Measurements from ENCODE around the gene SMIM41. TPM values are rescaled to one million over a fixed set of nuclear protein-coding genes. Genes with fewer than 3 reads are reported as not detected.

SMIM41 gene
- total and polyA plus RNA-seq, 12 donors = 0.19 to 0.52 (median 0.27) TPM; not detected in 8

DNA sequence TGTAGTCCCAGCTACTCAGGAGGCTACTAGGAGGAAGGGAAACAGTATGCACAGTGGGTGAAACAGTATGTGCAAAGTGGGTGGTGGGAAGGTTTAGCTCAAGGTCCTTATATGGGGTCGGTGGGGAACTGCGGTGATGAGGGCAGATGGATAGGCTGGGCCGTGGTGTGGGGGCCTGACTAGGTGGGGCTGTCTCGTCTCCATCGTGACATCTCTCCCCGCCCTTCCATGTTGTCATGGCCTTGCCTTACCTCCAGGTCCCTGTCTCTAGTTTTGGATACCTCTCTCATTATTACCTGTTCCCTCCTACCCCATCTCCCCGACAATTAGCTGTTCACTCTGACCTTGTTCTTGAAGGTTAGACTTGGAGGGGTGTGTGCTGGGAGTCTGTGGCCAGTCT lies 32.6 kb upstream of the SMIM41 start:
- peaks cover 52 to 97% (median 84%) of the 10 kb centered on the region in 9 donors for H3K4me1 ChIP-seq
- no peak overlapping the region for H3K4me3 ChIP-seq

DNA sequence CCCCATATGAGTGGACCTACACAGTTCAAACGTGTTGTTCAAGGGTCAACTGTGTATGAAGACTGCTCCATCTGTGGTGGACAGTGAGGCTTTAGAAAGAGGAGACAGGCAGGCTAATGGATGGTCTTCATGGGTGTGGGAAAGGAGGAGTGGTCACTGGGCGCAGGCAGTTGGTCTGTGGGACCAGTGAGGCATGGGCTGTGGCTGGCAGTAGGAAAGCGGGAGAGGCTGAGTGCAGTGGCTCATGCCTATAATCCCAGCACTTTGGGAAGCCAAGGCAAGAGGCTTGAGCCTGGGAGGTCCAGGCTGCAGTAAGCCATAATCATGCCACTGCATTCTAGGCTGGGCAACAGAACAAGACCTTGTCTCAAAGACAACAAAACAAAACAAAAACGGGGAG lies 30.2 kb upstream of the SMIM41 start:
- TF ChIP-seq, protein P1, sequence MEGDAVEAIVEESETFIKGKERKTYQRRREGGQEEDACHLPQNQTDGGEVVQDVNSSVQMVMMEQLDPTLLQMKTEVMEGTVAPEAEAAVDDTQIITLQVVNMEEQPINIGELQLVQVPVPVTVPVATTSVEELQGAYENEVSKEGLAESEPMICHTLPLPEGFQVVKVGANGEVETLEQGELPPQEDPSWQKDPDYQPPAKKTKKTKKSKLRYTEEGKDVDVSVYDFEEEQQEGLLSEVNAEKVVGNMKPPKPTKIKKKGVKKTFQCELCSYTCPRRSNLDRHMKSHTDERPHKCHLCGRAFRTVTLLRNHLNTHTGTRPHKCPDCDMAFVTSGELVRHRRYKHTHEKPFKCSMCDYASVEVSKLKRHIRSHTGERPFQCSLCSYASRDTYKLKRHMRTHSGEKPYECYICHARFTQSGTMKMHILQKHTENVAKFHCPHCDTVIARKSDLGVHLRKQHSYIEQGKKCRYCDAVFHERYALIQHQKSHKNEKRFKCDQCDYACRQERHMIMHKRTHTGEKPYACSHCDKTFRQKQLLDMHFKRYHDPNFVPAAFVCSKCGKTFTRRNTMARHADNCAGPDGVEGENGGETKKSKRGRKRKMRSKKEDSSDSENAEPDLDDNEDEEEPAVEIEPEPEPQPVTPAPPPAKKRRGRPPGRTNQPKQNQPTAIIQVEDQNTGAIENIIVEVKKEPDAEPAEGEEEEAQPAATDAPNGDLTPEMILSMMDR (IDR thresholded peaks at IDR 0.05) = no peak
- no peak for DNase-seq
- no peak for ATAC-seq
- 79 to 84% methylated on average over 4 of the region's 4 CpGs for WGBS, 2 donors
- intact Hi-C loops (cut with DNase I) = no loop called here
- Histone ChIP-seq H3K4me3 (no peak overlapping the region), H3K27ac (peak overlapping the region in 6 of 10 donors; percentile 47 to 97 (median 93)), H3K27me3 (peaks cover 0 to 5% (median 0%) of the 10 kb centered on the region in 7 donors), H3K36me3 (peaks cover 0 to 20% (median 1%) of the 10 kb centered on the region in 9 donors), H3K9me3 (no peaks in the 10 kb centered on the region), H3K4me1 (peaks cover 38 to 95% (median 71%) of the 10 kb centered on the region in 9 donors)

More for the DNA sequence above, 32.6 kb upstream of the SMIM41 start:
- WGBS, 2 donors = 77 to 93% methylated on average over 7 of the region's 7 CpGs
- peaks cover 0 to 6% (median 0%) of the 10 kb centered on the region in 9 donors for H3K36me3 ChIP-seq
- intact Hi-C loops (cut with DNase I) = no loop called here
- H3K9me3 ChIP-seq = no peaks in the 10 kb centered on the region
- ATAC-seq (no peak), DNase-seq (no peak)
- TF ChIP-seq, protein P1 (IDR thresholded peaks at IDR 0.05) = no peak
- peaks cover 0 to 5% (median 0%) of the 10 kb centered on the region in 7 donors for H3K27me3 ChIP-seq
- peak overlapping the region in 6 of 10 donors; percentile 92 to 100 (median 98) for H3K27ac ChIP-seq

DNA sequence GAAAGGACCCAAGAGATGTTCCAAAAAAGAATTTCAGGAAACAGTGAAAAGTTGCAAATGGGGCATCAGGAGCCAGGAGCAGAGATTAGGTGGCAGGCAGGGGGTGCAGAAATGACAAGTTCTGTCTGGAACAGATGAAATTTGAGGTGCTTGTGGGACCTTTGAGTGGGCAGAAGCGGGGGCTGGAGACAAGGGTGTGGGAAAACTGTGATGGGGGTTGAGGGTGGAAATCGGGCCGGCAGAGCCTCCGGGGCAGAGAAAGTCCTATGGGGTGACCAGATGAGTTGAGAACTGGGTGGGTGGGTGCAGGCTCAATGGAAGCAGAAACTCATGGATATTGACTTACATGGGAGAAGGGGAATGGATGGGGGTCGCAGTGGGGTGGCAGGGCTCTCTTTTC lies 29.8 kb upstream of the SMIM41 start:
- WGBS, 2 donors = 91% methylated on average over 5 of the region's 5 CpGs
- peak overlapping the region in 8 of 10 donors; percentile 88 to 98 (median 96) for H3K27ac ChIP-seq

DNA sequence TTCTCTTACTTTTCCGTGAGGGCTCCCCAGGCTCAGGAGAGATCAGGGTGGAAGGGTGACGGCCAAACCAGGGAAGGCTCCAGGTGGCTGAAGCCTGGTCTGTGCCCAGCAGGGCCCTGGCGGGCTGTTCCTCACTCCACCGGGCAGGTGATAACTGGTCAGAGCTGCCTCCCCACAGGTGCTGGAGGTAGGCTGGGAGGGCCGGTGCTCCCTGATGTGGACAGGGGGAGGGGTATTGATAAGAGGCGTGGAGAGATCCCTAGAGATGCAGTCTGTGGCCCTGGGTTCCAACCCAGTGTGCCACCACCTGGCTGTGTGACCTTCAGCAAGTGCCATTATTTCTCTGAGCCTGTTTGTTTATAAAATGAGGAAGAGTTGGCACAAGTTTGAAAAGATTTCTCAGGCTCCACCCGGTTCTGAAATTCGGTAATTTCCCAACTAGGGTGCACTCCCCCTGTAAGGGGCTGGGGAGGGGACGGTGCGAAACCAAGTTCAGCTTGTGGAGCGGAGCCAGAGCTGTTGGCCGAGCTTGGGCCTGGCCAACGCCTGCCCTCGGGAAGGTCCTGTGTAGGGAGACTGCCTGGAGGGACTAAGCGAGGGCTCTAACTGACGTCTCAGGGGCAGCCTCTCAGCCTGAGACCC lies 29.3 kb upstream of the SMIM41 start:
- Histone ChIP-seq H3K4me1 (peaks cover 38 to 91% (median 65%) of the 10 kb centered on the region in 9 donors), H3K27ac (peak overlapping the region; percentile 88 to 98 (median 96)), H3K36me3 (peaks cover 0 to 30% (median 11%) of the 10 kb centered on the region in 9 donors), H3K9me3 (no peaks in the 10 kb centered on the region), H3K27me3 (peaks cover 0 to 5% (median 0%) of the 10 kb centered on the region in 7 donors), H3K4me3 (peak overlapping the region; percentile 24 to 77 (median 66))
- DNase-seq (no peak), ATAC-seq (no peak)
- 26 to 30% methylated on average over 16 of the region's 16 CpGs for WGBS, 2 donors
- intact Hi-C loops (cut with DNase I) = loop anchor here in 4 of 10 donors (1.0 to 5.0 kb wide), 4 partner anchors 17 to 77 kb away; partner anchors contain the start of gene ATG101 (in 1 of the 4)
- TF ChIP-seq, protein P1 (IDR thresholded peaks at IDR 0.05) = no peak

More for the DNA sequence above, 29.8 kb upstream of the SMIM41 start:
- intact Hi-C loops (cut with DNase I) = loop anchor here in 4 of 10 donors (1.0 to 5.0 kb wide), 4 partner anchors 17 to 78 kb away; partner anchors contain the start of gene ATG101 (in 1 of the 4)
- Histone ChIP-seq H3K4me1 (peaks cover 38 to 92% (median 68%) of the 10 kb centered on the region in 9 donors), H3K36me3 (peaks cover 0 to 24% (median 5%) of the 10 kb centered on the region in 9 donors), H3K4me3 (peak overlapping the region in 4 of 10 donors; percentile 48 to 77 (median 64)), H3K9me3 (no peaks in the 10 kb centered on the region), H3K27me3 (peaks cover 0 to 5% (median 0%) of the 10 kb centered on the region in 7 donors)
- DNase-seq = no peak
- ATAC-seq = no peak
- TF ChIP-seq, protein P1 (IDR thresholded peaks at IDR 0.05) = no peak
